Neural crest cell (in vitro differentiated cells): ENCODE results near the gene FAM90A1. TPM values are rescaled to one million over a fixed set of nuclear protein-coding genes. Genes with fewer than 3 reads are reported as not detected.
"Not testable (repeated sequence)": the region's sequence is repeated elsewhere in the genome, so short reads cannot be mapped to it uniquely, and the experiment has no call there.

Source experiments
- DNase-seq: peaks from one replicate; pipeline ENCODE4 v3.0.0; 2021; ENCODE audit warnings: low read depth, mixed read lengths, low spot score
- H3K27ac Mint-ChIP-seq: one replicate; pipeline ENCODE4 v1.8.0; 2021; ENCODE audit warnings: mild to moderate bottlenecking, mixed read lengths; ENCODE audit not compliant: unreplicated experiment
- H3K27me3 Mint-ChIP-seq: 2 replicates; pipeline ENCODE4 v1.8.0; 2021; ENCODE audit warnings: low read depth, mild to moderate bottlenecking, mixed read lengths
- H3K36me3 Mint-ChIP-seq: 2 replicates; pipeline ENCODE4 v1.8.0; 2021; ENCODE audit warnings: low read depth, mild to moderate bottlenecking, mixed read lengths
- H3K4me1 Mint-ChIP-seq: 2 replicates; pipeline ENCODE4 v1.8.0; 2021; ENCODE audit warnings: mixed read lengths
- H3K4me3 Mint-ChIP-seq: one replicate; pipeline ENCODE4 v1.8.0; 2021; ENCODE audit warnings: mild to moderate bottlenecking, mixed read lengths
- H3K9me3 Mint-ChIP-seq: 2 replicates; pipeline ENCODE4 v1.8.0; 2021; ENCODE audit warnings: mixed read lengths
- CTCF ChIP-seq: fragments of 200-600 bp; sonication (generic); conservative IDR thresholded peaks from 2 replicates; pipeline ENCODE4 v1.5.0; 2021; ENCODE audit warnings: antibody characterized with exemption, mild to moderate bottlenecking
- total RNA-seq: library from RNA; stranded (reverse); gene quantifications from 2 replicates; pipeline ENCODE4 v1.2.1, GENCODE V29; 2021

Gene FAM90A1
- total RNA-seq, 1 donor from 2014 or later, result not detected

GRCh38 chr12:8231666-8232608, 4.5 kb upstream of the FAM90A1 start:
- not testable (repeated sequence) for H3K27ac Mint-ChIP-seq, H3K36me3 Mint-ChIP-seq, H3K9me3 Mint-ChIP-seq, H3K4me1 Mint-ChIP-seq, H3K4me3 Mint-ChIP-seq, H3K27me3 Mint-ChIP-seq
- DNase-seq, result peak; percentile 73
- TF ChIP-seq CTCF, result peak; percentile 87

- not testable (repeated sequence) for H3K27ac Mint-ChIP-seq, DNase-seq, H3K4me3 Mint-ChIP-seq, H3K4me1 Mint-ChIP-seq, H3K27me3 Mint-ChIP-seq, H3K9me3 Mint-ChIP-seq, H3K36me3 Mint-ChIP-seq
Measured at GRCh38 chr12:8231049-8231448, 3.6 kb upstream of the FAM90A1 start.

GRCh38 chr12:8229486-8229885, 2.1 kb upstream of the FAM90A1 start:
- not testable (repeated sequence) for H3K27ac Mint-ChIP-seq, H3K36me3 Mint-ChIP-seq, H3K27me3 Mint-ChIP-seq, H3K4me3 Mint-ChIP-seq, H3K4me1 Mint-ChIP-seq, DNase-seq, H3K9me3 Mint-ChIP-seq

GRCh38 chr12:8228607-8229006, 1.2 kb upstream of the FAM90A1 start:
- H3K4me3 Mint-ChIP-seq, H3K4me1 Mint-ChIP-seq, H3K27ac Mint-ChIP-seq, DNase-seq, H3K27me3 Mint-ChIP-seq, H3K9me3 Mint-ChIP-seq, H3K36me3 Mint-ChIP-seq: not testable (repeated sequence)

GRCh38 chr12:8227732-8228077, 287 bp upstream of the FAM90A1 start:
- H3K36me3 Mint-ChIP-seq, H3K4me1 Mint-ChIP-seq, DNase-seq, H3K27ac Mint-ChIP-seq, H3K9me3 Mint-ChIP-seq, H3K27me3 Mint-ChIP-seq, H3K4me3 Mint-ChIP-seq: not testable (repeated sequence)

- H3K4me1 Mint-ChIP-seq, result no peaks in the 10 kb centered on the region
- no peaks in the 10 kb centered on the region for H3K27me3 Mint-ChIP-seq
- H3K36me3 Mint-ChIP-seq, result peaks cover 3% of the 10 kb centered on the region
- H3K9me3 Mint-ChIP-seq, result no peaks in the 10 kb centered on the region
- no peak for TF ChIP-seq CTCF
- no peak overlapping the region for H3K4me3 Mint-ChIP-seq
- H3K27ac Mint-ChIP-seq, result no peak overlapping the region
- no peak for DNase-seq
Measured at GRCh38 chr12:8226355-8226754, 1.1 kb downstream of the FAM90A1 start.

GRCh38 chr12:8224782-8225181, 2.6 kb downstream of the FAM90A1 start:
- H3K27ac Mint-ChIP-seq, H3K27me3 Mint-ChIP-seq, H3K4me3 Mint-ChIP-seq, DNase-seq, H3K36me3 Mint-ChIP-seq, H3K4me1 Mint-ChIP-seq, H3K9me3 Mint-ChIP-seq: not testable (repeated sequence)

GRCh38 chr12:8223646-8224045, 3.8 kb downstream of the FAM90A1 start:
- H3K36me3 Mint-ChIP-seq, result peaks cover 15% of the 10 kb centered on the region
- not testable (repeated sequence) for DNase-seq, H3K4me3 Mint-ChIP-seq, H3K27ac Mint-ChIP-seq, H3K27me3 Mint-ChIP-seq, H3K9me3 Mint-ChIP-seq, H3K4me1 Mint-ChIP-seq

- not testable (repeated sequence) for H3K4me3 Mint-ChIP-seq, H3K9me3 Mint-ChIP-seq, H3K4me1 Mint-ChIP-seq, H3K27ac Mint-ChIP-seq, H3K27me3 Mint-ChIP-seq, DNase-seq
- peaks cover 18% of the 10 kb centered on the region for H3K36me3 Mint-ChIP-seq
Measured at GRCh38 chr12:8222303-8222702, 5.1 kb downstream of the FAM90A1 start.

GRCh38 chr12:8221844-8222243, 5.6 kb downstream of the FAM90A1 start:
- not testable (repeated sequence) for H3K27ac Mint-ChIP-seq, H3K4me1 Mint-ChIP-seq, DNase-seq, H3K9me3 Mint-ChIP-seq, H3K4me3 Mint-ChIP-seq, H3K27me3 Mint-ChIP-seq
- H3K36me3 Mint-ChIP-seq, result peaks cover 18% of the 10 kb centered on the region

GRCh38 chr12:8221375-8221774, 6.0 kb downstream of the FAM90A1 start:
- DNase-seq, H3K9me3 Mint-ChIP-seq, H3K27me3 Mint-ChIP-seq, H3K27ac Mint-ChIP-seq, H3K4me1 Mint-ChIP-seq, H3K4me3 Mint-ChIP-seq: not testable (repeated sequence)
- peaks cover 17% of the 10 kb centered on the region for H3K36me3 Mint-ChIP-seq

GRCh38 chr12:8218711-8219382, 8.6 kb downstream of the FAM90A1 start:
- H3K27me3 Mint-ChIP-seq, DNase-seq, H3K27ac Mint-ChIP-seq, H3K4me3 Mint-ChIP-seq, H3K9me3 Mint-ChIP-seq, H3K4me1 Mint-ChIP-seq: not testable (repeated sequence)
- H3K36me3 Mint-ChIP-seq, result peaks cover 15% of the 10 kb centered on the region
